Natural killer cell (primary cell): ENCODE measurements around the gene ODC1. TPM values are rescaled to one million over a fixed set of nuclear protein-coding genes. Genes with fewer than 3 reads are reported as not detected.

Experiments
- ATAC-seq, 3 donors: fragments of 150-1000 bp in 2 of 3; fragments of 200-7000 bp in 1 of 3; cut with Tn5 transposase; 1 replicate in 1 of 3; 2 replicates in 2 of 3; pipeline ENCODE4 v1.10.0; 2021; ENCODE audit warnings: mild to moderate bottlenecking in 2 of 3, moderate library complexity in 2 of 3
- DNase-seq, 2 donors: peaks; one replicate each; pipeline versions ENCODE4 v3.0.0 to v3.0.0-alpha.2; 2013 to 2021; ENCODE audit warnings: mixed read lengths in 1 of 2
- H3K27ac ChIP-seq: one replicate; pipeline ENCODE4 v1.5.1; 2013; ENCODE audit warnings: mild to moderate bottlenecking, low read length
- H3K27me3 ChIP-seq: one replicate; pipeline ENCODE4 v1.6.1; 2013; ENCODE audit warnings: low read length; ENCODE audit not compliant: control insufficient read depth, insufficient read depth
- H3K36me3 ChIP-seq: one replicate; pipeline ENCODE4 v1.6.1; 2013; ENCODE audit warnings: low read length; ENCODE audit not compliant: control insufficient read depth, insufficient read depth
- H3K4me1 ChIP-seq: one replicate; pipeline ENCODE4 v1.6.1; 2013; ENCODE audit warnings: low read length; ENCODE audit not compliant: control insufficient read depth, insufficient read depth
- H3K4me3 ChIP-seq: one replicate; pipeline ENCODE4 v1.5.1; 2013; ENCODE audit warnings: low read length
- H3K9me3 ChIP-seq: one replicate; pipeline ENCODE4 v1.6.1; 2013; ENCODE audit warnings: low read length; ENCODE audit not compliant: control insufficient read depth, insufficient read depth
- H3K27ac Mint-ChIP-seq, 2 donors: one replicate each; pipeline ENCODE4 v1.8.0; 2022; ENCODE audit warnings: mild to moderate bottlenecking in 2 of 2, mixed read lengths in 2 of 2, moderate library complexity in 1 of 2
- H3K27me3 Mint-ChIP-seq, 2 donors: one replicate each; pipeline ENCODE4 v1.8.0; 2022; ENCODE audit warnings: low read depth in 2 of 2, mixed read lengths in 2 of 2
- H3K36me3 Mint-ChIP-seq: one replicate; pipeline ENCODE4 v1.8.0; 2022; ENCODE audit warnings: mixed read lengths
- H3K4me1 Mint-ChIP-seq, 2 donors: one replicate each; pipeline ENCODE4 v1.8.0; 2022; ENCODE audit warnings: mixed read lengths in 2 of 2
- H3K4me3 Mint-ChIP-seq: one replicate; pipeline ENCODE4 v1.8.0; 2022; ENCODE audit warnings: mild to moderate bottlenecking, moderate library complexity, mixed read lengths
- H3K9me3 Mint-ChIP-seq, 2 donors: one replicate each; pipeline ENCODE4 v1.8.0; 2022; ENCODE audit warnings: mixed read lengths in 2 of 2
- WGBS: methylation state at CpG from one replicate; pipeline ENCODE4 v1.1.7; 2013; ENCODE audit warnings: missing lambda C conversion rate; ENCODE audit not compliant: insufficient coverage; 5-methylcytosine and 5-hydroxymethylcytosine counted together
- intact Hi-C: fragments of 100-400 bp; cut with micrococcal nuclease; formaldehyde crosslinking; loops from one replicate; pipeline ENCODE4 v1.14.2; 2022
- total RNA-seq, 4 donors: library from RNA; stranded (reverse); fragments of 120-200 nt in 1 of 4; gene quantifications; one replicate each; pipeline versions ENCODE4 v1.2.3 to v1.2.4, GENCODE V29; 2013 to 2022
- TF ChIP-seq, protein P1 (sequence below): fragments of 200-600 bp; IDR thresholded peaks from one replicate; pipeline ENCODE4 v1.8.0; 2022; ENCODE audit warnings: antibody characterized with exemption

The ODC1 gene
- total RNA-seq, 3 donors from 2014 or later (not counting 1 experiment from before 2014, with no cell fraction given): 38.7 to 85.4 (median 43.8) TPM

DNA sequence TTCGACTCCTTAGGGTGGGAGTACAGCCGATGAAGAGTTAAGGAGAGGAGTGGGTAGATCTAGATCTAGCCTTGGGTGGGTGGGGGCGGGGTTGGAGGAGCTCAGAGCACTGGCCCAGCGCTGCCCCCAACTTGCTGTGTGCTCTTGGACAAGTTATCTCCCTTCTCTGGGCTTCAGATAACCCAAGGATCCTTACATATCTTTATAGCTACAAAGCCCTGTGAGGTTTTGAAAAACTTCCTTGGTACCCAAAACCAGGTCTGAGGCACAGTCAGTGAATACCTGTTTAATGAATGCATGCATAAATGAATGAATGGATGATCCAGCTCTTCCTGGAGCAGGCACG, 1.3 kb upstream of the ODC1 start:
- Histone ChIP-seq H3K4me3 (peak overlapping the region; percentile 58), H3K27me3 (no peaks in the 10 kb centered on the region), H3K36me3 (peaks cover 3% of the 10 kb centered on the region), H3K4me1 (peaks cover 22% of the 10 kb centered on the region), H3K9me3 (no peaks in the 10 kb centered on the region), H3K27ac (peak overlapping the region; percentile 93)
- DNase-seq (no peak), ATAC-seq (no peak)
- intact Hi-C loops: loop anchor here (2.0 to 5.0 kb wide), 2 partner anchors 41 to 747 kb away; no protein-coding TSS in a partner anchor
- Mint-ChIP-seq H3K4me3 (peak overlapping the region; percentile 75), H3K4me1 (peaks cover 6 to 20% of the 10 kb centered on the region in 2 donors), H3K9me3 (no peaks in the 10 kb centered on the region), H3K27me3 (no peaks in the 10 kb centered on the region), H3K27ac (peak overlapping the region; percentile 68 to 85), H3K36me3 (no peaks in the 10 kb centered on the region)
- TF ChIP-seq, protein P1, sequence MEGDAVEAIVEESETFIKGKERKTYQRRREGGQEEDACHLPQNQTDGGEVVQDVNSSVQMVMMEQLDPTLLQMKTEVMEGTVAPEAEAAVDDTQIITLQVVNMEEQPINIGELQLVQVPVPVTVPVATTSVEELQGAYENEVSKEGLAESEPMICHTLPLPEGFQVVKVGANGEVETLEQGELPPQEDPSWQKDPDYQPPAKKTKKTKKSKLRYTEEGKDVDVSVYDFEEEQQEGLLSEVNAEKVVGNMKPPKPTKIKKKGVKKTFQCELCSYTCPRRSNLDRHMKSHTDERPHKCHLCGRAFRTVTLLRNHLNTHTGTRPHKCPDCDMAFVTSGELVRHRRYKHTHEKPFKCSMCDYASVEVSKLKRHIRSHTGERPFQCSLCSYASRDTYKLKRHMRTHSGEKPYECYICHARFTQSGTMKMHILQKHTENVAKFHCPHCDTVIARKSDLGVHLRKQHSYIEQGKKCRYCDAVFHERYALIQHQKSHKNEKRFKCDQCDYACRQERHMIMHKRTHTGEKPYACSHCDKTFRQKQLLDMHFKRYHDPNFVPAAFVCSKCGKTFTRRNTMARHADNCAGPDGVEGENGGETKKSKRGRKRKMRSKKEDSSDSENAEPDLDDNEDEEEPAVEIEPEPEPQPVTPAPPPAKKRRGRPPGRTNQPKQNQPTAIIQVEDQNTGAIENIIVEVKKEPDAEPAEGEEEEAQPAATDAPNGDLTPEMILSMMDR: no peak
- 70% methylated on average over 5 of the region's 5 CpGs for WGBS

DNA sequence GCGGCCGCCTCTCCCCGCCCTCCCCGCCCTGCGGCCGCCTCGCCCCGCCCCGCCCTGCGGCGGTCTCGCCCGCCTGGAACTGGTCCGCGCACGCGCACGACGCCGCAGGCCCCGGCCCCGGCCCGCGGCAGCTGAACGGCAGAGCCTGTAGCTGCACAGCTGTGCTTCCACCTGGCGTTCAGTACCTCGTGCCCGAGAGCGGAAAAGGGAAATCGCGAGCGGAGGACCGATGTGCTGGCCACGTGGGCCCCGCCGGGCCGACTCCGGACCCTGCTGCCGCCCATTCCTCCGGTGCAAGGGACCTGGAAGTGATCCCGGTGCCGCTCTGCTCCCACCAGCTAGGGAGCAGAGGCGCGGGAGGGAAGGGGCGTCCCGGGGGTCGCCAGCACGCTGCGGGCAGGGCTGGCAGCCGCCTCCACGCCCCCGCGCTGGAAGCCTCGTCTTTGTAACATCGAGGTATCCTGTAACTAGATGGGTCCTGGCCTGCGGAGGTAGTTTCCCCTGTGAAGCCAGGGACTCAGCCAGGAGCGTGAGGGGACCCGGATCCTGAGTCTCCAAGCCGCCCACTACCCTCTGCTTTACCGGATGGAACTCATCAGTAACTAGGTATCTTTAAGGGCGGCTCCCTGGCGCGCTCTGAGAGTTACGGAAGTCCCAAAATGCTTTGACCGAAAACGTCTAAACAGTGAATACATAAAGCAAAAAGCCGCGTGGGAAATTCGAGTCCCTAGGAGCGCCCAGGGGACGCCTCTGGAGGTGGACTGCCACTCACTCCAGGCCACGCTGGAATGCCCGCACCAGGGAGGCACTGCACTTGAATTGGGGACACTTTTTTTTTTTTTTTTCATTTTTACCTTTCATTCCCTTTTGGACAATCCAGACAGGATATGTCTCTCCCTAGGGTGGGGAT, 704 bp upstream of the ODC1 start:
- ATAC-seq (no peak), DNase-seq (peak; percentile 88 to 97)
- intact Hi-C loops: loop anchor here (2.0 to 5.0 kb wide), 2 partner anchors 40 to 747 kb away; no protein-coding TSS in a partner anchor
- Histone ChIP-seq H3K4me1 (peaks cover 22% of the 10 kb centered on the region), H3K27ac (peak overlapping the region; percentile 93), H3K4me3 (peak overlapping the region; percentile 58), H3K27me3 (no peaks in the 10 kb centered on the region), H3K36me3 (peaks cover 9% of the 10 kb centered on the region), H3K9me3 (no peaks in the 10 kb centered on the region)
- under 1% methylated on average over 73 of the region's 73 CpGs for WGBS
- Mint-ChIP-seq H3K9me3 (no peaks in the 10 kb centered on the region), H3K27me3 (no peaks in the 10 kb centered on the region), H3K36me3 (no peaks in the 10 kb centered on the region), H3K27ac (peak overlapping the region; percentile 68 to 85), H3K4me1 (peaks cover 6 to 20% of the 10 kb centered on the region in 2 donors), H3K4me3 (peak overlapping the region; percentile 75)
- TF ChIP-seq, protein P1: no peak

DNA sequence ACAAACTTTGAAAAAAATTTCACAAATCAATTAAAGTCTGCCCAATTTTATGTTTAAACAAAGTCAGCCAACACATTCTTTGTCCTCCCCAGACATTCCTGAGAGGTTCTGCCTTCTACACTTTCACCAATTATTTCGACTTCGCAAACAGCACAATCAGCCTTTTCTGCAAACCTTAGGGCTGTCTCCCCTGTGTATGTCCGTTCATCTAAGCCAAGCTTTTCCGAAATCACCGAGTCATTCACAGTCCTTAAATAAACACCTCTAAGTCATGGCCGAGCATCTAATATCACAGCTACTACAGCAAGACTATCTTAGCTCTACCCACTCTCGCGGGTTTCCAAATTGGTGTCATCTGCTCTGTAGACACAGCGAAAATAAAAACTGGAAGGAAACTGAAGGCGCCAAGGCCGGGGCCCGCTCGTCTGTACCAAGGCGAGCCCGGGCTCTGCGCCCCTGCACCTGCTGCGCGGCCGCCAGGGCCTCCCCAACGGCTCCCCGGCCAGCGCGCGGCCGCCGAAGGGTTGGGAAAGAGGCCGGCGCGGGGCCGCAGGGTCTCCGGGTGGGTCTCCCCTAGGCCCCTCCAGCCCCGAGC, 730 bp downstream of the ODC1 start:
- H3K4me1 Mint-ChIP-seq: peaks cover 6 to 20% of the 10 kb centered on the region in 2 donors
- H3K4me3 Mint-ChIP-seq: peak overlapping the region; percentile 70
- ATAC-seq: peak; percentile 2 to 10 (median 6)
- H3K27me3 ChIP-seq: no peaks in the 10 kb centered on the region
- TF ChIP-seq, protein P1: no peak
- H3K4me3 ChIP-seq: peak overlapping the region; percentile 41
- no peaks in the 10 kb centered on the region for H3K9me3 ChIP-seq
- H3K9me3 Mint-ChIP-seq: no peaks in the 10 kb centered on the region
- 3% methylated on average over 32 of the region's 32 CpGs for WGBS
- H3K36me3 ChIP-seq: peaks cover 22% of the 10 kb centered on the region
- H3K27ac ChIP-seq: peak overlapping the region; percentile 72
- intact Hi-C loops: loop anchor here (5.0 kb wide), 1 partner anchor 745 kb away; no protein-coding TSS in a partner anchor
- H3K36me3 Mint-ChIP-seq: no peaks in the 10 kb centered on the region
- H3K4me1 ChIP-seq: peaks cover 22% of the 10 kb centered on the region
- H3K27me3 Mint-ChIP-seq: no peaks in the 10 kb centered on the region
- peak in 1 of 2 donors; percentile 64 for DNase-seq
- peak overlapping the region; percentile 60 to 85 for H3K27ac Mint-ChIP-seq
